ENCODE data around the gene JAK1. TPM values are rescaled to one million over a fixed set of nuclear protein-coding genes. Genes with fewer than 3 reads are reported as not detected.

JAK1 gene
- total RNA-seq, 4 donors from 2014 or later = 121 to 241 (median 165) TPM

- no peaks in the 10 kb centered on the region for H3K9me3 ChIP-seq
- H3K4me1 ChIP-seq = peaks cover 0 to 5% of the 10 kb centered on the region in 2 donors
- no peaks in the 10 kb centered on the region for H3K27me3 ChIP-seq
- ATAC-seq (no peak), DNase-seq (no peak)
- H3K36me3 ChIP-seq = peaks cover 0 to 12% of the 10 kb centered on the region in 2 donors
- TF ChIP-seq CTCF (IDR thresholded peaks at IDR 0.05 in 4 of 5, conservative IDR thresholded peaks at IDR 0.05 in 1 of 5) (no peak), POLR2A (IDR thresholded peaks at IDR 0.05) (no peak)
- in situ Hi-C loops (cut with MboI; ENCODE audit: low sequenced_read_pairs in 4 of 4) (loop anchor here in 1 of 4 donors (10.0 kb wide), 1 partner anchor 99 kb away; no protein-coding TSS in a partner anchor), intact Hi-C loops (cut with DNase I; ENCODE audit: low total_unique reads) (no loop called here)
- H3K4me3 ChIP-seq = no peak overlapping the region
- H3K27ac ChIP-seq = peak overlapping the region in 1 of 4 donors; percentile 31
These were observed 9.4 kb upstream of the JAK1 start for GRCh38 chr1:64975740-64976139.

GRCh38 chr1:64975127-64975526, 8.8 kb upstream of the JAK1 start:
- peaks cover 0 to 12% of the 10 kb centered on the region in 2 donors for H3K36me3 ChIP-seq
- TF ChIP-seq POLR2A (IDR thresholded peaks at IDR 0.05) (no peak), CTCF (IDR thresholded peaks at IDR 0.05 in 4 of 5, conservative IDR thresholded peaks at IDR 0.05 in 1 of 5) (no peak)
- ATAC-seq (peak in 1 of 2 donors; percentile 27), DNase-seq (no peak)
- in situ Hi-C loops (cut with MboI; ENCODE audit: low sequenced_read_pairs in 4 of 4) = loop anchor here in 1 of 4 donors (10.0 kb wide), 1 partner anchor 100 kb away; no protein-coding TSS in a partner anchor
- peaks cover 0 to 5% of the 10 kb centered on the region in 2 donors for H3K4me1 ChIP-seq
- intact Hi-C loops (cut with DNase I; ENCODE audit: low total_unique reads) = no loop called here
- no peaks in the 10 kb centered on the region for H3K9me3 ChIP-seq
- no peaks in the 10 kb centered on the region for H3K27me3 ChIP-seq
- no peak overlapping the region for H3K4me3 ChIP-seq
- no peak overlapping the region for H3K27ac ChIP-seq

- intact Hi-C loops (cut with DNase I; ENCODE audit: low total_unique reads) (no loop called here), in situ Hi-C loops (cut with MboI; ENCODE audit: low sequenced_read_pairs in 4 of 4) (loop anchor here in 1 of 4 donors (10.0 kb wide), 1 partner anchor 100 kb away; no protein-coding TSS in a partner anchor)
- Histone ChIP-seq H3K36me3 (peaks cover 0 to 12% of the 10 kb centered on the region in 2 donors), H3K27ac (no peak overlapping the region), H3K4me3 (no peak overlapping the region), H3K27me3 (no peaks in the 10 kb centered on the region), H3K4me1 (peaks cover 0 to 5% of the 10 kb centered on the region in 2 donors), H3K9me3 (no peaks in the 10 kb centered on the region)
- DNase-seq (no peak), ATAC-seq (no peak)
- TF ChIP-seq CTCF (IDR thresholded peaks at IDR 0.05 in 4 of 5, conservative IDR thresholded peaks at IDR 0.05 in 1 of 5) (no peak), POLR2A (IDR thresholded peaks at IDR 0.05) (no peak)
These were observed 8.0 kb upstream of the JAK1 start for GRCh38 chr1:64974288-64974825.

GRCh38 chr1:64973061-64973647, 6.8 kb upstream of the JAK1 start:
- intact Hi-C loops (cut with DNase I; ENCODE audit: low total_unique reads) (no loop called here), in situ Hi-C loops (cut with MboI; ENCODE audit: low sequenced_read_pairs in 4 of 4) (loop anchor here in 1 of 4 donors (10.0 kb wide), 1 partner anchor 102 kb away; no protein-coding TSS in a partner anchor)
- H3K4me3 ChIP-seq = no peak overlapping the region
- TF ChIP-seq POLR2A (IDR thresholded peaks at IDR 0.05) (no peak), CTCF (IDR thresholded peaks at IDR 0.05 in 4 of 5, conservative IDR thresholded peaks at IDR 0.05 in 1 of 5) (no peak)
- DNase-seq = no peak
- no peak overlapping the region for H3K27ac ChIP-seq
- H3K4me1 ChIP-seq = peaks cover 0 to 5% of the 10 kb centered on the region in 2 donors
- no peaks in the 10 kb centered on the region for H3K9me3 ChIP-seq
- no peak for ATAC-seq
- H3K36me3 ChIP-seq = peaks cover 0 to 2% of the 10 kb centered on the region in 2 donors
- H3K27me3 ChIP-seq = no peaks in the 10 kb centered on the region

All from gastrocnemius medialis (tissue), 4 donors.